Transverse colon (tissue), 3 donors: ENCODE data around the gene ITGB8.
A peak's percentile ranks its signal among the peaks of the same experiment; 100 is the strongest.

ENCODE experiments used
- CTCF ChIP-seq, 5 experiments: fragments of 200-600 bp in 3 of 5; fragments of 450-650 bp in 2 of 5; sonication (generic) in 3 of 5; IDR thresholded peaks; 1 replicate in 2 of 5; 2 replicates in 3 of 5; pipeline ENCODE4 v1.5.1; 2016 to 2017; ENCODE audit warnings: antibody characterized with exemption in 5 of 5, inconsistent platforms in 3 of 5, mild to moderate bottlenecking in 2 of 5, moderate library complexity in 1 of 5
- POLR2A ChIP-seq: fragments of 450-650 bp; IDR thresholded peaks from one replicate; pipeline ENCODE4 v1.6.1; 2016; ENCODE audit warnings: antibody characterized with exemption, mild to moderate bottlenecking, moderate library complexity

GRCh38 chr7:20440472-20441105 is 109.9 kb downstream of the ITGB8 start:
- TF ChIP-seq CTCF (IDR thresholded peaks at IDR 0.05): peak in 3 of 5 experiments; percentile 20 to 32 (median 28)
- no peak for TF ChIP-seq POLR2A
